H9 (cell line): ENCODE measurements around the gene SH3BP5L. TPM values are rescaled to one million over a fixed set of nuclear protein-coding genes. Genes with fewer than 3 reads are reported as not detected.
A peak's percentile ranks its signal among the peaks of the same experiment; 100 is the strongest.

Experiments
- DNase-seq: peaks from one replicate; pipeline ENCODE4 v3.0.0-alpha.2; 2017
- H2AFZ ChIP-seq: one replicate; pipeline ENCODE4 v1.6.1; 2013; ENCODE audit warnings: mild to moderate bottlenecking, low read length, control low read depth, moderate library complexity
- H2AK5ac ChIP-seq: 2 replicates; pipeline ENCODE4 v1.6.1; 2013; ENCODE audit warnings: low read length, control low read depth, mixed read lengths; ENCODE audit not compliant: insufficient read length
- H2BK120ac ChIP-seq: one replicate; pipeline ENCODE4 v1.6.1; 2013; ENCODE audit warnings: low read depth, mild to moderate bottlenecking, low read length, control low read depth, inconsistent platforms; ENCODE audit not compliant: poor library complexity, severe bottlenecking
- H2BK12ac ChIP-seq: 2 replicates; pipeline ENCODE4 v1.6.1; 2013; ENCODE audit warnings: low read length, control low read depth, mixed read lengths, low read depth; ENCODE audit not compliant: insufficient read length
- H2BK15ac ChIP-seq: 2 replicates; pipeline ENCODE4 v1.6.1; 2013; ENCODE audit warnings: low read depth, low read length, control low read depth
- H2BK20ac ChIP-seq: one replicate; pipeline ENCODE4 v1.6.1; 2013; ENCODE audit warnings: low read depth, mild to moderate bottlenecking, low read length, control low read depth, inconsistent platforms; ENCODE audit not compliant: poor library complexity, severe bottlenecking
- H2BK5ac ChIP-seq: 2 replicates; pipeline ENCODE4 v1.6.1; 2013; ENCODE audit warnings: low read length, control low read depth, mixed read lengths; ENCODE audit not compliant: insufficient read length
- H3K14ac ChIP-seq: 2 replicates; pipeline ENCODE4 v1.6.1; 2013; ENCODE audit warnings: low read length, control low read depth; ENCODE audit not compliant: insufficient read depth
- H3K18ac ChIP-seq: 2 replicates; pipeline ENCODE4 v1.6.1; 2013; ENCODE audit warnings: low read depth, mild to moderate bottlenecking, mixed read lengths, low read length, control low read depth; ENCODE audit not compliant: insufficient read length
- H3K23ac ChIP-seq: 2 replicates; pipeline ENCODE4 v1.6.1; 2013; ENCODE audit warnings: low read length, control low read depth, mixed read lengths, low read depth; ENCODE audit not compliant: insufficient read length
- H3K23me2 ChIP-seq: 2 replicates; pipeline ENCODE4 v1.6.1; 2013; ENCODE audit warnings: low read depth, mild to moderate bottlenecking, mixed read lengths, low read length, control low read depth; ENCODE audit not compliant: insufficient read length, poor library complexity, severe bottlenecking
- H3K27ac ChIP-seq: 2 replicates; pipeline ENCODE4 v1.5.1; 2013; ENCODE audit warnings: low read length, control low read depth, mixed read lengths, low read depth; ENCODE audit not compliant: insufficient read length
- H3K27me3 ChIP-seq: 2 replicates; pipeline ENCODE4 v1.6.1; 2013; ENCODE audit warnings: low read length, control low read depth, inconsistent platforms; ENCODE audit not compliant: insufficient read depth
- H3K4ac ChIP-seq: 2 replicates; pipeline ENCODE4 v1.6.1; 2013; ENCODE audit warnings: low read depth, mild to moderate bottlenecking, control low read depth, inconsistent platforms, low read length, moderate library complexity
- H3K4me1 ChIP-seq: 2 replicates; pipeline ENCODE4 v1.6.1; 2013; ENCODE audit warnings: low read length, control low read depth, inconsistent platforms; ENCODE audit not compliant: insufficient read depth
- H3K4me2 ChIP-seq: 2 replicates; pipeline ENCODE4 v1.6.1; 2013; ENCODE audit warnings: low read length, control low read depth, mixed read lengths; ENCODE audit not compliant: insufficient read length, insufficient read depth
- H3K56ac ChIP-seq: 2 replicates; pipeline ENCODE4 v1.6.1; 2013; ENCODE audit warnings: low read depth, mild to moderate bottlenecking, mixed read lengths, low read length, control low read depth; ENCODE audit not compliant: insufficient read length
- H3K79me1 ChIP-seq: 2 replicates; pipeline ENCODE4 v1.6.1; 2013; ENCODE audit warnings: low read depth, mild to moderate bottlenecking, moderate library complexity, low read length, control low read depth, inconsistent platforms; ENCODE audit not compliant: insufficient read depth, poor library complexity, severe bottlenecking
- H3K79me2 ChIP-seq: 2 replicates; pipeline ENCODE4 v1.6.1; 2013; ENCODE audit warnings: low read length, control low read depth, inconsistent platforms; ENCODE audit not compliant: insufficient read depth
- H3K9ac ChIP-seq: 2 replicates; pipeline ENCODE4 v1.6.1; 2013; ENCODE audit warnings: low read length, control low read depth, mixed read lengths; ENCODE audit not compliant: insufficient read length; ENCODE audit errors: extremely low read depth
- H3K9me3 ChIP-seq: one replicate; pipeline ENCODE4 v1.6.1; 2013; ENCODE audit warnings: low read depth, low read length, inconsistent platforms; ENCODE audit not compliant: control insufficient read depth
- H3T11ph ChIP-seq: one replicate; pipeline ENCODE4 v1.6.1; 2013; ENCODE audit warnings: mild to moderate bottlenecking, low read length, control low read depth, inconsistent platforms
- H4K20me1 ChIP-seq: one replicate; pipeline ENCODE4 v1.6.1; 2013; ENCODE audit not compliant: control insufficient read depth, insufficient read length, insufficient read depth
- H4K5ac ChIP-seq: 2 replicates; pipeline ENCODE4 v1.6.1; 2013; ENCODE audit warnings: low read depth, mild to moderate bottlenecking, mixed read lengths, low read length, control low read depth; ENCODE audit not compliant: insufficient read length
- H4K8ac ChIP-seq: replicated peaks from 2 replicates; pipeline ENCODE4 v1.6.1; 2013; ENCODE audit warnings: low read length, control low read depth, mixed read lengths, low read depth; ENCODE audit not compliant: insufficient read length
- H4K91ac ChIP-seq: 2 replicates; pipeline ENCODE4 v1.6.1; 2013; ENCODE audit warnings: low read depth, mild to moderate bottlenecking, moderate library complexity, mixed read lengths, low read length, control low read depth; ENCODE audit not compliant: insufficient read length
- H3K27ac Mint-ChIP-seq, 3 experiments: 2 replicates in 2 of 3; 3 replicates in 1 of 3; pipeline ENCODE4 v1.8.0; 2020 to 2021; ENCODE audit warnings: mixed read lengths in 3 of 3, mild to moderate bottlenecking in 1 of 3, moderate library complexity in 1 of 3
- H3K27me3 Mint-ChIP-seq: 2 replicates; pipeline ENCODE4 v1.8.0; 2021; ENCODE audit warnings: low read depth, mild to moderate bottlenecking, moderate library complexity, mixed read lengths
- H3K36me3 Mint-ChIP-seq, 3 experiments: 2 replicates in 2 of 3; 3 replicates in 1 of 3; pipeline ENCODE4 v1.8.0; 2020 to 2021; ENCODE audit warnings: low read depth in 3 of 3, mixed read lengths in 3 of 3; ENCODE audit not compliant: insufficient read depth in 1 of 3
- H3K4me1 Mint-ChIP-seq, 2 experiments: 2 replicates each; pipeline ENCODE4 v1.8.0; 2020; ENCODE audit warnings: mixed read lengths in 2 of 2
- H3K4me3 Mint-ChIP-seq, 2 experiments: 2 replicates in 1 of 2; 3 replicates in 1 of 2; pipeline ENCODE4 v1.8.0; 2020 to 2021; ENCODE audit warnings: mild to moderate bottlenecking in 2 of 2, mixed read lengths in 2 of 2, moderate library complexity in 1 of 2
- H3K9me3 Mint-ChIP-seq, 2 experiments: 2 replicates in 1 of 2; 3 replicates in 1 of 2; pipeline ENCODE4 v1.8.0; 2020; ENCODE audit warnings: mild to moderate bottlenecking in 2 of 2, mixed read lengths in 2 of 2, moderate library complexity in 1 of 2
- WGBS: extraction: QIAGEN DNeasy Blood & Tissue Kit; methylation state at CpG from one replicate; pipeline ENCODE4 v1.1.7; 2013; ENCODE audit warnings: missing lambda C conversion rate, low lambda C conversion rate, mixed read lengths; ENCODE audit not compliant: insufficient read length; ENCODE audit errors: extremely low coverage; 5-methylcytosine and 5-hydroxymethylcytosine counted together
- total RNA-seq: library from RNA; stranded (reverse); gene quantifications from 2 replicates; pipeline ENCODE4 v1.2.1, GENCODE V29; 2021
- TF ChIP-seq, protein P1 (sequence below): fragments of 200-600 bp; sonication (generic); conservative IDR thresholded peaks from 3 replicates; pipeline ENCODE4 v1.8.0; 2021; ENCODE audit warnings: antibody characterized with exemption, mild to moderate bottlenecking

The SH3BP5L gene
- total RNA-seq, 1 experiment from 2014 or later = 27.6 TPM

DNA sequence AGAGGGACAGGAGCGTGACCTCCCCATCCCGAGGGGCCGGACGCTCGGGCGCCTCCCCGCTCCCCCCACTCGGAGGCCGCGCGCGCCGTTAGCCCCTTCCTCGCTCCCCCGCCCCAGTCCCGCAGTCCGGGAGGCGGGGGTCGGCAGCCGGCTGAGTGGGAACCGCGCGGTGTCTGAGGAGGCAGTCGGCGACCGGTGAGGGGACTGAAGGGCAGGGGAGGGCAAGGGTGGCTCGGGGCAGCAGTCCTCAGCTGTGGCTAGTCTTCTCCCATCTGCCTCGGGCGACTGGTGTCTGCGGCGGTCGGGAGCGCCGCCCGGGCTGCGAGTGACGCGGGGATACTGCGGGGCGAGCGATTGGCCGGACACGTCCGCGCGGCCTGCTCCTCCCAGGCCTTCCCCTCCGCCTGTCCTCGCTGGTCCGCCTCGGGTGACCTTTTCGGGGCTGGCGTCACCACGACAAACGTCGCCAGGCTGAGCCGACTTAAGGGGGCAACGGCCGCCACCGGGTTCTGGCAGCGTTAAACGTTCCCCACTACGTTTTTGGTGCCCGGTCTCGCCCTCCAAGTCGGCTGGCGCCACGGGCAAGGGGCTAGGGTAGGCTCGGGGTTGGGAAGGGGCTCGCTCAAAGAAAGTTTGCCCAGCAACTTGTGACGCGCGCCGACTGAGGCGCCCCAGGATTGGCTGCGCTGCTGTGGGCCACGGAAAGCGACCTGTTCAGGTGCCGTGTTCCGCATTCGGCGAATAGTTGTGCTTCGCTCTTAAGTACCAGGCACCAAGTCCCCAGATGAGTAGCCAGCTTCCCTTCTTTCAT is 12.8 kb upstream of the SH3BP5L start:
- Histone ChIP-seq H3K79me1 (no peaks in the 10 kb centered on the region), H2AK5ac (no peak overlapping the region), H3T11ph (no peak overlapping the region), H3K4me2 (peak overlapping the region; percentile 75), H2BK120ac (no peak overlapping the region), H2BK5ac (no peak overlapping the region), H4K91ac (no peak overlapping the region), H2BK12ac (no peak overlapping the region), H3K27ac (no peak overlapping the region), H3K27me3 (no peaks in the 10 kb centered on the region), H3K56ac (no peak overlapping the region), H3K14ac (peak overlapping the region; percentile 77), H3K4ac (no peak overlapping the region), H3K79me2 (peaks cover 3% of the 10 kb centered on the region), H2BK20ac (no peak overlapping the region), H3K23ac (no peak overlapping the region), H4K20me1 (no peaks in the 10 kb centered on the region), H2AFZ (no peak overlapping the region), H3K9ac (peak overlapping the region; percentile 41), H2BK15ac (no peak overlapping the region), H3K23me2 (peaks cover 4% of the 10 kb centered on the region), H3K18ac (peak overlapping the region; percentile 80), H3K4me1 (no peaks in the 10 kb centered on the region; the same call in 1 of the 2 replicates), H3K9me3 (no peaks in the 10 kb centered on the region), H4K5ac (no peak overlapping the region), H4K8ac (no peak overlapping the region)
- no peaks in the 10 kb centered on the region for H3K9me3 Mint-ChIP-seq
- H3K36me3 Mint-ChIP-seq = peaks cover 0 to 2% (median 0%) of the 10 kb centered on the region in 3 experiments; a peak in 2 of 7 replicates
- WGBS = no CpG with 5 or more reads among the region's 82 CpGs
- peak; percentile 95 for DNase-seq
- no peaks in the 10 kb centered on the region for H3K27me3 Mint-ChIP-seq
- H3K4me3 Mint-ChIP-seq = no peak overlapping the region; a peak in 3 of 5 replicates
- peak overlapping the region; percentile 91 to 97 (median 95) for H3K27ac Mint-ChIP-seq
- TF ChIP-seq, protein P1, sequence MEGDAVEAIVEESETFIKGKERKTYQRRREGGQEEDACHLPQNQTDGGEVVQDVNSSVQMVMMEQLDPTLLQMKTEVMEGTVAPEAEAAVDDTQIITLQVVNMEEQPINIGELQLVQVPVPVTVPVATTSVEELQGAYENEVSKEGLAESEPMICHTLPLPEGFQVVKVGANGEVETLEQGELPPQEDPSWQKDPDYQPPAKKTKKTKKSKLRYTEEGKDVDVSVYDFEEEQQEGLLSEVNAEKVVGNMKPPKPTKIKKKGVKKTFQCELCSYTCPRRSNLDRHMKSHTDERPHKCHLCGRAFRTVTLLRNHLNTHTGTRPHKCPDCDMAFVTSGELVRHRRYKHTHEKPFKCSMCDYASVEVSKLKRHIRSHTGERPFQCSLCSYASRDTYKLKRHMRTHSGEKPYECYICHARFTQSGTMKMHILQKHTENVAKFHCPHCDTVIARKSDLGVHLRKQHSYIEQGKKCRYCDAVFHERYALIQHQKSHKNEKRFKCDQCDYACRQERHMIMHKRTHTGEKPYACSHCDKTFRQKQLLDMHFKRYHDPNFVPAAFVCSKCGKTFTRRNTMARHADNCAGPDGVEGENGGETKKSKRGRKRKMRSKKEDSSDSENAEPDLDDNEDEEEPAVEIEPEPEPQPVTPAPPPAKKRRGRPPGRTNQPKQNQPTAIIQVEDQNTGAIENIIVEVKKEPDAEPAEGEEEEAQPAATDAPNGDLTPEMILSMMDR = no peak
- peaks cover 2 to 13% of the 10 kb centered on the region in 2 experiments; a peak in 3 of 4 replicates for H3K4me1 Mint-ChIP-seq
